Keratinocyte (primary cell): ENCODE data around the gene CDIP1. TPM values are rescaled to one million over a fixed set of nuclear protein-coding genes. Genes with fewer than 3 reads are reported as not detected.

Source experiments
- DNase-seq: peaks from one replicate; pipeline ENCODE4 v3.0.0-alpha.2; 2011; ENCODE audit warnings: low read depth, missing footprints, low spot score
- FAIRE-seq: peaks from 2 replicates; lab custom pipeline; 2011; peaks lifted over from hg19 to GRCh38; lab: Jason Lieb, UNC
- H2AFZ ChIP-seq: 2 replicates; pipeline ENCODE4 v1.6.0; 2012; ENCODE audit warnings: low read length, control low read depth, inconsistent platforms; ENCODE audit not compliant: control insufficient read depth
- H3K27ac ChIP-seq: 2 replicates; pipeline ENCODE4 v1.5.1; 2011; ENCODE audit warnings: low read length; ENCODE audit not compliant: control insufficient read depth, insufficient read depth
- H3K27me3 ChIP-seq: 3 replicates; pipeline ENCODE4 v1.6.0; 2011; ENCODE audit warnings: low read length; ENCODE audit not compliant: control insufficient read depth, insufficient read depth; ENCODE audit errors: extremely low read depth
- H3K36me3 ChIP-seq, 2 experiments: 2 replicates in 1 of 2; 3 replicates in 1 of 2; pipeline ENCODE4 v1.5.1; 2011; ENCODE audit warnings: low read length in 2 of 2, mild to moderate bottlenecking in 1 of 2; ENCODE audit not compliant: control insufficient read depth in 2 of 2, insufficient read depth in 2 of 2; ENCODE audit errors: extremely low read depth in 1 of 2
- H3K4me1 ChIP-seq: 3 replicates; pipeline ENCODE4 v1.5.1; 2011; ENCODE audit warnings: low read length; ENCODE audit not compliant: control insufficient read depth, insufficient read depth; ENCODE audit errors: extremely low read depth
- H3K4me2 ChIP-seq: 3 replicates; pipeline ENCODE4 v1.6.0; 2011; ENCODE audit warnings: low read depth, low read length; ENCODE audit not compliant: control insufficient read depth, insufficient read depth; ENCODE audit errors: extremely low read depth
- H3K4me3 ChIP-seq, 3 experiments: fragments of 200-600 bp in 1 of 3; sonication (generic) in 1 of 3; 2 replicates in 2 of 3; 3 replicates in 1 of 3; pipeline ENCODE4 v1.5.1; 2011 to 2016; ENCODE audit warnings: low read length in 3 of 3, mild to moderate bottlenecking in 3 of 3, control low read depth in 2 of 3, inconsistent platforms in 1 of 3, low read depth in 1 of 3, mixed read lengths in 1 of 3, mixed run types in 1 of 3, moderate library complexity in 1 of 3; ENCODE audit not compliant: control insufficient read depth in 2 of 3, insufficient read depth in 2 of 3; ENCODE audit errors: extremely low read depth in 1 of 3
- H3K79me2 ChIP-seq: 2 replicates; pipeline ENCODE4 v1.6.0; 2012; ENCODE audit warnings: low read length; ENCODE audit not compliant: control insufficient read depth, insufficient read depth
- H3K9ac ChIP-seq: 3 replicates; pipeline ENCODE4 v1.6.0; 2011; ENCODE audit warnings: low read length; ENCODE audit not compliant: control insufficient read depth, insufficient read depth; ENCODE audit errors: extremely low read depth
- H3K9me1 ChIP-seq: 3 replicates; pipeline ENCODE4 v1.6.0; 2011; ENCODE audit warnings: low read length; ENCODE audit not compliant: control insufficient read depth, insufficient read depth; ENCODE audit errors: extremely low read depth
- H3K9me3 ChIP-seq: 2 replicates; pipeline ENCODE4 v1.5.1; 2012; ENCODE audit warnings: low read depth, low read length; ENCODE audit not compliant: control insufficient read depth
- H4K20me1 ChIP-seq: 3 replicates; pipeline ENCODE4 v1.6.0; 2011; ENCODE audit warnings: low read length; ENCODE audit not compliant: control insufficient read depth, insufficient read depth; ENCODE audit errors: extremely low read depth
- EZH2 ChIP-seq: IDR thresholded peaks from one replicate; pipeline ENCODE4 v1.6.1; 2012; ENCODE audit warnings: inconsistent platforms, mild to moderate bottlenecking, low read length, moderate library complexity
- dilution Hi-C: fragments of 300-500 bp; cut with MboI; formaldehyde crosslinking; loops from one replicate; pipeline ENCODE4 v1.7.0; 2020; ENCODE audit warnings: low sequenced_read_pairs; ENCODE audit not compliant: extremely low pct_ligation_motif_present
- polyA plus RNA-seq, 5 experiments: library from polyadenylated mRNA; depleted of rRNA in 3 of 5; stranded (reverse) in 3 of 5; stranded (forward) in 1 of 5; unstranded in 1 of 5; fragments of >200 nt; gene quantifications; 1 replicate in 1 of 5; 2 replicates in 3 of 5; 3 replicates in 1 of 5; pipeline versions ENCODE4 v1.2.1 to v1.2.3, GENCODE V29; 2011 to 2012; ENCODE audit warnings: missing spikeins in 2 of 5, low read depth in 1 of 5, low replicate concordance in 1 of 5
- TF ChIP-seq, protein P1 (sequence below), 3 experiments: IDR thresholded peaks in 1 of 3; conservative IDR thresholded peaks in 1 of 3; optimal IDR thresholded peaks in 1 of 3; 2 replicates in 2 of 3; 3 replicates in 1 of 3; pipeline versions ENCODE3 to v1.5.1; 2011; ENCODE audit warnings: low read length in 3 of 3, mild to moderate bottlenecking in 3 of 3, moderate library complexity in 2 of 3, control low read depth in 1 of 3, inconsistent platforms in 1 of 3; ENCODE audit not compliant: insufficient read depth in 2 of 3; ENCODE audit errors: extremely low read depth in 1 of 3

Gene CDIP1
- polyA plus RNA-seq, 1 donor (not counting 4 experiments of a cell fraction or from before 2014, with no cell fraction given) = 19.8 TPM

- peaks cover 63% of the 10 kb centered on the region for H3K79me2 ChIP-seq
- H2AFZ ChIP-seq = no peak overlapping the region
- peaks cover 0 to 15% of the 10 kb centered on the region in 2 experiments for H3K36me3 ChIP-seq
- FAIRE-seq (no peak), DNase-seq (no peak)
- H3K9me3 ChIP-seq = no peaks in the 10 kb centered on the region
- TF ChIP-seq, protein P1, sequence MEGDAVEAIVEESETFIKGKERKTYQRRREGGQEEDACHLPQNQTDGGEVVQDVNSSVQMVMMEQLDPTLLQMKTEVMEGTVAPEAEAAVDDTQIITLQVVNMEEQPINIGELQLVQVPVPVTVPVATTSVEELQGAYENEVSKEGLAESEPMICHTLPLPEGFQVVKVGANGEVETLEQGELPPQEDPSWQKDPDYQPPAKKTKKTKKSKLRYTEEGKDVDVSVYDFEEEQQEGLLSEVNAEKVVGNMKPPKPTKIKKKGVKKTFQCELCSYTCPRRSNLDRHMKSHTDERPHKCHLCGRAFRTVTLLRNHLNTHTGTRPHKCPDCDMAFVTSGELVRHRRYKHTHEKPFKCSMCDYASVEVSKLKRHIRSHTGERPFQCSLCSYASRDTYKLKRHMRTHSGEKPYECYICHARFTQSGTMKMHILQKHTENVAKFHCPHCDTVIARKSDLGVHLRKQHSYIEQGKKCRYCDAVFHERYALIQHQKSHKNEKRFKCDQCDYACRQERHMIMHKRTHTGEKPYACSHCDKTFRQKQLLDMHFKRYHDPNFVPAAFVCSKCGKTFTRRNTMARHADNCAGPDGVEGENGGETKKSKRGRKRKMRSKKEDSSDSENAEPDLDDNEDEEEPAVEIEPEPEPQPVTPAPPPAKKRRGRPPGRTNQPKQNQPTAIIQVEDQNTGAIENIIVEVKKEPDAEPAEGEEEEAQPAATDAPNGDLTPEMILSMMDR (optimal IDR thresholded peaks at IDR 0.05 in 1 of 3, IDR thresholded peaks at IDR 0.05 in 1 of 3, conservative IDR thresholded peaks at IDR 0.05 in 1 of 3; ENCODE audit: extremely low read depth in 1 of 3, insufficient read depth in 2 of 3, low read length in 3 of 3) = no peak
- no peak for TF ChIP-seq EZH2
- no peaks in the 10 kb centered on the region for H3K27me3 ChIP-seq
- peaks cover 7% of the 10 kb centered on the region for H3K4me1 ChIP-seq
- no peak overlapping the region for H3K9ac ChIP-seq
- dilution Hi-C loops = no loop called here
- H3K9me1 ChIP-seq = peaks cover 5% of the 10 kb centered on the region
- no peak overlapping the region for H3K4me3 ChIP-seq
- no peak overlapping the region for H3K4me2 ChIP-seq
- no peaks in the 10 kb centered on the region for H4K20me1 ChIP-seq
- no peak overlapping the region for H3K27ac ChIP-seq
Observed at GRCh38 chr16:4524571-4524970, 14.0 kb downstream of the CDIP1 start.

- Histone ChIP-seq H4K20me1 (peaks cover 4% of the 10 kb centered on the region), H3K4me2 (no peak overlapping the region), H3K4me1 (no peaks in the 10 kb centered on the region), H3K9me3 (no peaks in the 10 kb centered on the region), H2AFZ (no peak overlapping the region), H3K9ac (no peak overlapping the region), H3K27ac (no peak overlapping the region), H3K9me1 (peaks cover 2% of the 10 kb centered on the region), H3K4me3 (no peak overlapping the region), H3K27me3 (no peaks in the 10 kb centered on the region), H3K36me3 (peaks cover 0 to 15% of the 10 kb centered on the region in 2 experiments), H3K79me2 (peaks cover 68% of the 10 kb centered on the region)
- DNase-seq = no peak
- dilution Hi-C loops = no loop called here
- no peak for FAIRE-seq
- TF ChIP-seq EZH2 = no peak
- TF ChIP-seq, protein P1 (optimal IDR thresholded peaks at IDR 0.05 in 1 of 3, IDR thresholded peaks at IDR 0.05 in 1 of 3, conservative IDR thresholded peaks at IDR 0.05 in 1 of 3; ENCODE audit: extremely low read depth in 1 of 3, insufficient read depth in 2 of 3, low read length in 3 of 3) = no peak
Observed at GRCh38 chr16:4523686-4524085, 14.9 kb downstream of the CDIP1 start.
